Measurements from ENCODE around the gene CEP83.

Gene CEP83

GRCh38 chr12:94384030-94384429 is 75.6 kb downstream of the CEP83 start:
- no peak for DNase-seq (ENCODE audit: extremely low read depth, low read depth)
- no peak for TF ChIP-seq CTCF (IDR thresholded peaks at IDR 0.05; ENCODE audit: low read depth, low read length, missing control alignments)
- no peak overlapping the region for H3K4me3 ChIP-seq (replicated peaks; ENCODE audit: low read depth, low read length)

DNA sequence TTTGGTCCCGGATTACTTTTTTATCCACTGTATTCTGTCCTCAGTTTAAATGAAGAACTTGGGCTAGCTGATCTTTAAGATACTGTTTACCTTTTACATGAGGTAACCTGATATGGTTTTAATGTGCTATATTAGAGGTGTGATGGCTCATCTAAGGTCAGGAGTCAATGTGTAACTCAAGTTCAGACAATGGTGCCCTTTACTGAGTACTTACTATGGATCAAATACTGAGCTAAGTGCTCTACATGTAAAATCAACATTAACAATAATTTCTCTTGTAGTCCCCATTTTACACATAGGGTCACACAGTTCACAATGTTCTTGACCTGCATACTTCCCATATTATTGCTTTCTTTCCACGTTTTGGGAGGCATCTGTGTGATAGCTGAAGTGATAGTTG is 79.2 kb downstream of the CEP83 start:
- TF ChIP-seq CTCF (IDR thresholded peaks at IDR 0.05; ENCODE audit: low read depth, low read length, missing control alignments), result no peak
- DNase-seq (ENCODE audit: extremely low read depth, low read depth), result no peak
- H3K4me3 ChIP-seq (replicated peaks; ENCODE audit: low read depth, low read length), result no peak overlapping the region

- H3K4me3 ChIP-seq (replicated peaks; ENCODE audit: low read depth, low read length), result no peak overlapping the region
- no peak for DNase-seq (ENCODE audit: extremely low read depth, low read depth)
- TF ChIP-seq CTCF (IDR thresholded peaks at IDR 0.05; ENCODE audit: low read depth, low read length, missing control alignments), result no peak
These were observed 80.1 kb downstream of the CEP83 start for GRCh38 chr12:94379479-94380113.

DNA sequence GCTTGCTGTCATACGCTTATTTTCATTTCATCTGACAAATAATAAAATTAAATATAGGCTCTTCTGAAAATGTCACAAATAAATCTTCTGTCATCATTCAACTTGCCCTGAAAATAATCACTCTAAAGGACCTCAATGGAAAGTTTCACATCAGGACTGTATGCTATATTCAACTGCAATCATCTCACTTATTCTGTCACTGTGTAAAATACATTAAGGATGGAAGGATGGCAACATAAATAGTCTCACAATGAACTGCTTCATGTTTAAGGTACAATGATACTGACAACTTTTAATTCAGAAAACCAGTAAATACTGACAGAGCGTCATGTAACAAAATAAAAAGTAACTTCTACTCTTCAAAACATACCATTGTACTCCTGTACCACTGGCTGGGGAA is 82.1 kb downstream of the CEP83 start:
- DNase-seq (ENCODE audit: extremely low read depth, low read depth), result no peak
- H3K4me3 ChIP-seq (replicated peaks; ENCODE audit: low read depth, low read length), result no peak overlapping the region
- TF ChIP-seq CTCF (IDR thresholded peaks at IDR 0.05; ENCODE audit: low read depth, low read length, missing control alignments), result no peak

GRCh38 chr12:94374124-94374523 is 85.5 kb downstream of the CEP83 start:
- H3K4me3 ChIP-seq (replicated peaks; ENCODE audit: low read depth, low read length), result no peak overlapping the region
- TF ChIP-seq CTCF (IDR thresholded peaks at IDR 0.05; ENCODE audit: low read depth, low read length, missing control alignments), result no peak
- no peak for DNase-seq (ENCODE audit: extremely low read depth, low read depth)

- no peak overlapping the region for H3K4me3 ChIP-seq (replicated peaks; ENCODE audit: low read depth, low read length)
- no peak for DNase-seq (ENCODE audit: extremely low read depth, low read depth)
- no peak for TF ChIP-seq CTCF (IDR thresholded peaks at IDR 0.05; ENCODE audit: low read depth, low read length, missing control alignments)
These were observed 87.2 kb downstream of the CEP83 start for GRCh38 chr12:94372461-94372860.

GRCh38 chr12:94362653-94363052 is 97.0 kb downstream of the CEP83 start:
- no peak for TF ChIP-seq CTCF (IDR thresholded peaks at IDR 0.05; ENCODE audit: low read depth, low read length, missing control alignments)
- H3K4me3 ChIP-seq (replicated peaks; ENCODE audit: low read depth, low read length), result no peak overlapping the region

More at GRCh38 chr12:94362653-94363052, 97.0 kb downstream of the CEP83 start:
- DNase-seq (ENCODE audit: extremely low read depth, low read depth), result no peak
